GM18519 (cell line): ENCODE results near the gene FAM90A1.
"Not testable (repeated sequence)": the region's sequence is repeated elsewhere in the genome, so short reads cannot be mapped to it uniquely, and the experiment has no call there.

Experiments
- ATAC-seq: cut with Tn5 transposase; IDR thresholded peaks from one replicate; pipeline ENCODE4 v1.9.1; 2021; ENCODE audit warnings: mild to moderate bottlenecking, moderate library complexity; ENCODE audit not compliant: unreplicated experiment, low FRiP score

FAM90A1 gene

GRCh38 chr12:8179989-8180585 lies 47.3 kb downstream of the FAM90A1 start:
- not testable (repeated sequence) for ATAC-seq

GRCh38 chr12:8172911-8173310 lies 54.5 kb downstream of the FAM90A1 start:
- ATAC-seq: not testable (repeated sequence)
